HepG2 (cell line): ENCODE measurements around the gene PRKCG. TPM values are rescaled to one million over a fixed set of nuclear protein-coding genes. Genes with fewer than 3 reads are reported as not detected.

Experiments
- HMGXB3 ChIP-seq: sonication (generic); formaldehyde crosslinking; IDR thresholded peaks from 2 replicates; pipeline ENCODE4 v1.4.0; 2020; ENCODE audit warnings: missing genetic modification reagents, borderline replicate concordance
- HMGXB4 ChIP-seq, 2 experiments: sonication (generic) in 1 of 2; formaldehyde crosslinking in 1 of 2; IDR thresholded peaks; 2 replicates each; pipeline versions ENCODE4 v1.4.0 to v1.6.1; 2018 to 2020; ENCODE audit warnings: missing genetic modification reagents in 2 of 2, borderline replicate concordance in 1 of 2, low read depth in 1 of 2, mild to moderate bottlenecking in 1 of 2, missing biosample characterization in 1 of 2
- IKZF1 ChIP-seq: fragments of 450-650 bp; IDR thresholded peaks from 2 replicates; pipeline ENCODE4 v1.7.1; 2016
- IRF2 ChIP-seq: IDR thresholded peaks from 2 replicates; pipeline ENCODE4 v1.6.1; 2018; ENCODE audit warnings: missing genetic modification reagents, missing compliant biosample characterization
- MAF1 ChIP-seq: sonication (generic); formaldehyde crosslinking; IDR thresholded peaks from 2 replicates; pipeline ENCODE4 v1.5.0; 2020; ENCODE audit warnings: missing genetic modification reagents, borderline replicate concordance
- MBNL3 ChIP-seq: fragments of 250-450 bp; sonication (Bioruptor Pico); conservative IDR thresholded peaks from 2 replicates; pipeline ENCODE4 v1.8.0; 2022; ENCODE audit warnings: mild to moderate bottlenecking, inconsistent platforms
- NFATC3 ChIP-seq: sonication (generic); formaldehyde crosslinking; IDR thresholded peaks from 2 replicates; pipeline ENCODE4 v1.5.1; 2020; ENCODE audit warnings: mild to moderate bottlenecking, missing genetic modification reagents
- PAX8 ChIP-seq: sonication (generic); formaldehyde crosslinking; IDR thresholded peaks from 2 replicates; pipeline ENCODE4 v1.8.0; 2022; ENCODE audit warnings: mild to moderate bottlenecking, missing genetic modification reagents, borderline replicate concordance
- PHF8 ChIP-seq: sonication (generic); formaldehyde crosslinking; IDR thresholded peaks from 2 replicates; pipeline ENCODE4 v1.5.0; 2020; ENCODE audit warnings: missing genetic modification reagents
- REXO4 ChIP-seq: sonication (generic); formaldehyde crosslinking; IDR thresholded peaks from 2 replicates; pipeline ENCODE4 v1.8.0; 2022; ENCODE audit warnings: missing genetic modification reagents, mild to moderate bottlenecking, borderline replicate concordance
- SMC3 ChIP-seq: IDR thresholded peaks from 2 replicates; pipeline ENCODE4 v1.6.1; 2011; ENCODE audit warnings: low read length, improper control_type of control experiment
- TCF12 ChIP-seq, 2 experiments: fragments of 450-650 bp in 1 of 2; sonication (generic) in 1 of 2; formaldehyde crosslinking in 1 of 2; IDR thresholded peaks; 2 replicates each; pipeline versions ENCODE4 v1.6.1 to v1.8.0; 2017 to 2022; ENCODE audit warnings: antibody characterized with exemption in 1 of 2, mild to moderate bottlenecking in 1 of 2, missing genetic modification reagents in 1 of 2, moderate library complexity in 1 of 2
- ZNF33A ChIP-seq: sonication (generic); formaldehyde crosslinking; IDR thresholded peaks from 2 replicates; pipeline ENCODE4 v1.5.1; 2020; ENCODE audit warnings: missing genetic modification reagents, mild to moderate bottlenecking, moderate library complexity, borderline replicate concordance
- polyA plus RNA-seq, 8 experiments: library from polyadenylated mRNA; depleted of rRNA in 3 of 8; stranded (reverse) in 7 of 8; unstranded in 1 of 8; fragments of >200 nt; fragmentation: Illumina TruSeq in 4 of 8; extraction: Trizol in 4 of 8; gene quantifications; 2 replicates each; pipeline versions ENCODE4 v1.2.1 to v1.2.3, GENCODE V29; 2011 to 2016; ENCODE audit warnings: low read depth in 4 of 8, missing spikeins in 1 of 8, mixed read lengths in 1 of 8; ENCODE audit not compliant: insufficient read depth in 1 of 8
- total RNA-seq, 5 experiments: library from RNA; depleted of rRNA; stranded (reverse); fragments of >200 nt; fragmentation: Illumina TruSeq; extraction: Trizol; gene quantifications; 2 replicates each; pipeline ENCODE4 v1.2.3, GENCODE V29; 2016; ENCODE audit warnings: low read depth in 1 of 5
- TF ChIP-seq, protein P1 (sequence below): sonication (generic); formaldehyde crosslinking; IDR thresholded peaks from 2 replicates; pipeline ENCODE4 v1.5.1; 2020; ENCODE audit warnings: missing genetic modification reagents, mild to moderate bottlenecking, borderline replicate concordance
- TF ChIP-seq, protein P2 (sequence below): sonication (generic); formaldehyde crosslinking; IDR thresholded peaks from 2 replicates; pipeline ENCODE4 v1.5.0; 2020; ENCODE audit warnings: missing genetic modification reagents
- TF ChIP-seq, protein P3 (sequence below): IDR thresholded peaks from 2 replicates; pipeline ENCODE4 v1.6.1; 2016; ENCODE audit warnings: control low read depth

PRKCG gene
- total and polyA plus RNA-seq, 2 of the 13 experiments (the other 11 are each of a cell fraction or from before 2014, with no cell fraction given) = 0.02 to 0.03 TPM

DNA sequence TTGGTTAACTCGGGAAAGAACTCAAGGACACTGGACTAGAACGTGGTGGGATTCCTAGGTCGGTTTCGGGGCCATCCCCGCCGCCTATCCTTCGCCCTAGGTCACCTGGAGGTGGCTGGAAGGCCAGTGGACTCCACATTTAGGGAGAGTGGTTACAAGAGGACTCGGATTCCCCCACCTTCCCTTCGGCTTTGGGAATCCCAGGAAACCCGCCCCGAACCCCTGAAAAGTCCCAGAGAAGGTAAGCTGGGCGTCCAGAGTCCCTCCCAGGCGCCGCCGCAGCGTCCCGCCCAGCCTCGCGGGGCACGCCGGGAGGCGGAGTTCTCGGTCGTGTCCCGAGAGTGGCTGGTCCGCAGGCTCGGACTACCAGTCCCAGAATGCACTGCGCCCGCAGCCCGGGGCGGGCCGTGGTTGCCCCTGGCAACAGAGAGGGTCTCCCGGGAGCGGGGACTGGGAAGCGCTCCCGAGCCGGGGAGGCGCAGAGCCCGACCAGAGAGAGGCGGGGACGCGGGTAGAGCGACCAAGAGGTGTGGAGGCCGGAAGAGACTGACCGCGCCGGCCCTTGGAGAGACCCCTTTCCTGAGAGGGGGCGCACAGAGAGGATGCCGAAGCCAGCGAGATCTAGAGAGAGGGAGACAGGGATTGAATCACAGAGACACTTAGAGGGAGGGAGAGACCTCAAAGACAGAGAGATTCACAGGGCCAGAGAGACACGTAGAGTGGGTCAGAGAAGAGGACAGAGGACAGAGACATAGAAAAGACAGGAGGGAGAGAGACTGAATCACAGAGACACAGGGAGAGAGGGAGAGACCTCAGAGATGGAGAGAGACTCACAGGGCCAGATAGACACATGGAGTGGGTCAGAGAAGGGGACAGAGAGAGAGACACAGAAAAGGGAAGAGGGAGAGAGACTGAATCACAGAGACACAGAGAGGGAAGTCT, 2.6 kb upstream of the PRKCG start (continued):
- TF ChIP-seq, protein P1, sequence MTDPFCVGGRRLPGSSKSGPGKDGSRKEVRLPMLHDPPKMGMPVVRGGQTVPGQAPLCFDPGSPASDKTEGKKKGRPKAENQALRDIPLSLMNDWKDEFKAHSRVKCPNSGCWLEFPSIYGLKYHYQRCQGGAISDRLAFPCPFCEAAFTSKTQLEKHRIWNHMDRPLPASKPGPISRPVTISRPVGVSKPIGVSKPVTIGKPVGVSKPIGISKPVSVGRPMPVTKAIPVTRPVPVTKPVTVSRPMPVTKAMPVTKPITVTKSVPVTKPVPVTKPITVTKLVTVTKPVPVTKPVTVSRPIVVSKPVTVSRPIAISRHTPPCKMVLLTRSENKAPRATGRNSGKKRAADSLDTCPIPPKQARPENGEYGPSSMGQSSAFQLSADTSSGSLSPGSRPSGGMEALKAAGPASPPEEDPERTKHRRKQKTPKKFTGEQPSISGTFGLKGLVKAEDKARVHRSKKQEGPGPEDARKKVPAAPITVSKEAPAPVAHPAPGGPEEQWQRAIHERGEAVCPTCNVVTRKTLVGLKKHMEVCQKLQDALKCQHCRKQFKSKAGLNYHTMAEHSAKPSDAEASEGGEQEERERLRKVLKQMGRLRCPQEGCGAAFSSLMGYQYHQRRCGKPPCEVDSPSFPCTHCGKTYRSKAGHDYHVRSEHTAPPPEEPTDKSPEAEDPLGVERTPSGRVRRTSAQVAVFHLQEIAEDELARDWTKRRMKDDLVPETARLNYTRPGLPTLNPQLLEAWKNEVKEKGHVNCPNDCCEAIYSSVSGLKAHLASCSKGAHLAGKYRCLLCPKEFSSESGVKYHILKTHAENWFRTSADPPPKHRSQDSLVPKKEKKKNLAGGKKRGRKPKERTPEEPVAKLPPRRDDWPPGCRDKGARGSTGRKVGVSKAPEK (CRISPR knock-in tag) = no peak
- peak; percentile 68 for TF ChIP-seq IRF2 (CRISPR knock-in tag)
- TF ChIP-seq MAF1 (CRISPR knock-in tag) = no peak
- TF ChIP-seq IKZF1 = no peak
- no peak for TF ChIP-seq SMC3
- TF ChIP-seq MBNL3 (CRISPR knock-in tag) = no peak
- TF ChIP-seq TCF12 (IDR thresholded peaks at IDR 0.05) = no peak
- TF ChIP-seq TCF12 (CRISPR knock-in tag; IDR thresholded peaks at IDR 0.05) = no peak
- no peak for TF ChIP-seq HMGXB4 (CRISPR knock-in tag; IDR thresholded peaks at IDR 0.05; ENCODE audit: borderline replicate concordance in 1 of 2, low read depth in 1 of 2)
- TF ChIP-seq, protein P2, sequence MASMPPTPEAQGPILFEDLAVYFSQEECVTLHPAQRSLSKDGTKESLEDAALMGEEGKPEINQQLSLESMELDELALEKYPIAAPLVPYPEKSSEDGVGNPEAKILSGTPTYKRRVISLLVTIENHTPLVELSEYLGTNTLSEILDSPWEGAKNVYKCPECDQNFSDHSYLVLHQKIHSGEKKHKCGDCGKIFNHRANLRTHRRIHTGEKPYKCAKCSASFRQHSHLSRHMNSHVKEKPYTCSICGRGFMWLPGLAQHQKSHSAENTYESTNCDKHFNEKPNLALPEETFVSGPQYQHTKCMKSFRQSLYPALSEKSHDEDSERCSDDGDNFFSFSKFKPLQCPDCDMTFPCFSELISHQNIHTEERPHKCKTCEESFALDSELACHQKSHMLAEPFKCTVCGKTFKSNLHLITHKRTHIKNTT (CRISPR knock-in tag) = no peak
- peak; percentile 42; the same call in 1 of the 2 replicates for TF ChIP-seq PHF8 (CRISPR knock-in tag)
- TF ChIP-seq, protein P3, sequence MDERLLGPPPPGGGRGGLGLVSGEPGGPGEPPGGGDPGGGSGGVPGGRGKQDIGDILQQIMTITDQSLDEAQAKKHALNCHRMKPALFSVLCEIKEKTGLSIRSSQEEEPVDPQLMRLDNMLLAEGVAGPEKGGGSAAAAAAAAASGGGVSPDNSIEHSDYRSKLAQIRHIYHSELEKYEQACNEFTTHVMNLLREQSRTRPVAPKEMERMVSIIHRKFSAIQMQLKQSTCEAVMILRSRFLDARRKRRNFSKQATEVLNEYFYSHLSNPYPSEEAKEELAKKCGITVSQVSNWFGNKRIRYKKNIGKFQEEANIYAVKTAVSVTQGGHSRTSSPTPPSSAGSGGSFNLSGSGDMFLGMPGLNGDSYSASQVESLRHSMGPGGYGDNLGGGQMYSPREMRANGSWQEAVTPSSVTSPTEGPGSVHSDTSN = no peak
- TF ChIP-seq NFATC3 = no peak
- no peak for TF ChIP-seq PAX8 (CRISPR knock-in tag)
- TF ChIP-seq ZNF33A (CRISPR knock-in tag) = no peak
- no peak for TF ChIP-seq REXO4 (CRISPR knock-in tag)
- TF ChIP-seq HMGXB3 (CRISPR knock-in tag) = 0 out of 2 replicates have a peak, but pooled peaks have one; percentile 63
